A172 (cell line): ENCODE measurements around the gene C11orf21. TPM values are rescaled to one million over a fixed set of nuclear protein-coding genes. Genes with fewer than 3 reads are reported as not detected.

Experiments
- DNase-seq: peaks from one replicate; pipeline ENCODE4 v3.0.0-alpha.2; 2015; ENCODE audit warnings: low spot score
- total RNA-seq: library from RNA; depleted of rRNA; stranded (reverse); fragments of >200 nt; shearing (Covaris generic); gene quantifications from 2 replicates; pipeline ENCODE4 v1.2.3, GENCODE V29; 2014

The C11orf21 gene
- total RNA-seq, 1 experiment from 2014 or later: 2.0 TPM

GRCh38 chr11:2308713-2309112 lies 7.0 kb upstream of the C11orf21 start:
- no peak for DNase-seq

GRCh38 chr11:2307501-2308331 lies 6.0 kb upstream of the C11orf21 start:
- no peak for DNase-seq

- DNase-seq: peak; percentile 83
Measured at GRCh38 chr11:2306877-2307500, 5.3 kb upstream of the C11orf21 start.

- peak; percentile 92 for DNase-seq
Measured at GRCh38 chr11:2306452-2306823, 4.7 kb upstream of the C11orf21 start.

GRCh38 chr11:2305788-2306451 lies 4.2 kb upstream of the C11orf21 start:
- peak; percentile 64 for DNase-seq

GRCh38 chr11:2305140-2305778 lies 3.5 kb upstream of the C11orf21 start:
- peak; percentile 75 for DNase-seq

GRCh38 chr11:2304506-2305139 lies 2.9 kb upstream of the C11orf21 start:
- DNase-seq: peak; percentile 48

GRCh38 chr11:2303627-2304505 lies 2.1 kb upstream of the C11orf21 start:
- no peak for DNase-seq

- DNase-seq: no peak
Measured at GRCh38 chr11:2302896-2303626, 1.3 kb upstream of the C11orf21 start.

- DNase-seq: peak; percentile 34
Measured at GRCh38 chr11:2302306-2302895, 683 bp upstream of the C11orf21 start.

- no peak for DNase-seq
Measured at GRCh38 chr11:2300936-2301630, 635 bp downstream of the C11orf21 start.

GRCh38 chr11:2300290-2300935 lies 1.3 kb downstream of the C11orf21 start:
- no peak for DNase-seq

GRCh38 chr11:2299773-2300172 lies 1.9 kb downstream of the C11orf21 start:
- DNase-seq: no peak

- DNase-seq: no peak
Measured at GRCh38 chr11:2298795-2299761, 2.6 kb downstream of the C11orf21 start.

- DNase-seq: no peak
Measured at GRCh38 chr11:2298131-2298794, 3.5 kb downstream of the C11orf21 start.

GRCh38 chr11:2297623-2298030 lies 4.1 kb downstream of the C11orf21 start:
- DNase-seq: no peak
